ENCODE results near the gene S100A10. TPM values are rescaled to one million over a fixed set of nuclear protein-coding genes. Genes with fewer than 3 reads are reported as not detected.
A peak's percentile ranks its signal among the peaks of the same experiment; 100 is the strongest.

The S100A10 gene
- polyA plus RNA-seq, 3 donors, result 227 to 239 (median 228) TPM

DNA sequence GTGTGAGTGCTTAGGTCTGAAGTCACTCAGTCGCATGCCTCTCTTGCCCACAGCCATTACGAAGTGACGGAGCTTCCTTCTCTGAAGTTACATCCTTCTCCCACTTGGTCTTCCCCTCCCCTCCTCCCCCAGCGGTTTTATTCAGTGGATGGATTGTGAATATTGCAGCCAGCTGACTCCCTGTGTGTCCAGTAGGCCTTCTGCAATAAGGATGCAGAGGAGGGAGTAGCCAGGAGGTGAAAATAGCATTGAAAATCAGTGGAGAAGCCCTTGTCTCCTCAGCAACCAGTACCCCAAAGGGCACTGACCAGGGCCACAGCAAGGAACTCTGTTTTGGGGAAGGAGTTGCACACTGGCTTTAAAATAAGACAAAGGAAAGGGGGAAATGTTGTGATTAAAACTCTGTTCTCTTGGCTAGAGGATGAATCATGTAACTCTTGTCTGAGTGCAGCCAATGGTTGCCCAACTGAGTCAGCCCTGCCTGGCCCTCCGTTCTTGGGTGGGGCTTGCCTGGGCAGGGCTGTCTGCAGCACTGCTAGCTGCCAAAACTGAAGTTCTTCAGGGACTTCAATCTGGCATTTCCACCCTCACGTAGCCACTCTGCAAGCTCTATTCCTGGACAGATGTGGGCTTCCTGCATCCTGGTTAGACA lies 4.3 kb downstream of the S100A10 start:
- no peak for DNase-seq (ENCODE audit: low read depth in 3 of 3, low spot score in 2 of 3)

DNA sequence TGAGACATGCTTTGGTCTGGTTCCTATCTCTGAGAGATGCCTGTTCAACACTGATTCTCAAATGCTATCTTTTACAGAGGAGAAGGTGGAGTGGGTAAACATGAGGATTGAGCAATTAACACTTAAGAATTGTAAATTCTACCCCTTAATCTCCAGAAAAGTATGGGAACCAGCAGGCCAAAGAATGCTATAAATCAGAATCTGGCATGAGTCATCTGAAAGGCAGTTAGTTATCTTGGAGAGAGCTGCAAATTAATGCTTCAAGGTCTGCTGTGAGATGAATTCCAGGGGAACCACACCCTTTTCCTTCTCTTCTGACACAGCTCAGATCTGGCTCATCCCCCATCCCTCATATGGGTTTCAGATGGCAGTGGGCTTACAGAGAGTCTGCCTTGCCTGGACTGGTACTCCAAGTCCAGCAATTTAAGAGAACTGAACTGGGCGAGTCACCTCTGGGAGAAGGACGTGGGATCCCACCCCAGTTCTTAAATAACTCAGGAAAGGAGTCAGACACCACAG lies 5.2 kb downstream of the S100A10 start:
- no peak for DNase-seq (ENCODE audit: low read depth in 3 of 3, low spot score in 2 of 3)

DNA sequence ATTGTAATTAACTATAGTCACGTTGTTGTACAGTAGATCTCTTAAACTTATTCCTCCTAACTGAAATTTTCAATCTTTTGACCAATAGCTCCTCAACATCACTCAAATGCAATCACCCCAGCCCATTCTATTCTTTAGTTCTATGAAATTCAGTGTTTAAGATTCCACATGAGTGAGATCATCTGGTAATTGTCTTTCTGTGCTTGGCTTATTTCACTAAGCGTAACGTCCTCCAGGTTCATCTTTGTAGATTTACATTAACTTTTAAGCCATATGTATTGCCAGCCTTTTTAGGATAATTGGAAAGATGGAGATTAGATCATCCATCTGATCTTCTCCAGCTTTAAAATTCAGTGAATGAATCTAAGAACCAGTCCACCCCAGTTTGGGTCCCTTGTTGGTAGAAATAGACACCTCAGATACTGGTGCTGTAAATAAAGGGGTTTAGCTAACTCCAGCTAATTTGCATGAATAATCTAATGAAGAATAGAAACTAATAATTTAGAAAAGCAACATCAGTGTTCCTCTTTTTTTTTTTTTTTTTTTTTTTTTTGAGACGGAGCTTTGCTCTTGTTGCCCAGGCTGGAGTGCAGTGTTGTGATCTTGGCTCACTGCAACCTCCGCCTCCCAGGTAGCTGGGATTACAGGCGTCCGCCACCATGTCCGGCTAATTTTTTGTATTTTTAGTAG lies 7.0 kb downstream of the S100A10 start:
- DNase-seq (ENCODE audit: low read depth in 3 of 3, low spot score in 2 of 3), result no peak

GRCh38 chr1:151985768-151986167 lies 7.9 kb downstream of the S100A10 start:
- no peak for DNase-seq (ENCODE audit: low read depth in 3 of 3, low spot score in 2 of 3)

GRCh38 chr1:151985270-151985669 lies 8.4 kb downstream of the S100A10 start:
- no peak for DNase-seq (ENCODE audit: low read depth in 3 of 3, low spot score in 2 of 3)

DNA sequence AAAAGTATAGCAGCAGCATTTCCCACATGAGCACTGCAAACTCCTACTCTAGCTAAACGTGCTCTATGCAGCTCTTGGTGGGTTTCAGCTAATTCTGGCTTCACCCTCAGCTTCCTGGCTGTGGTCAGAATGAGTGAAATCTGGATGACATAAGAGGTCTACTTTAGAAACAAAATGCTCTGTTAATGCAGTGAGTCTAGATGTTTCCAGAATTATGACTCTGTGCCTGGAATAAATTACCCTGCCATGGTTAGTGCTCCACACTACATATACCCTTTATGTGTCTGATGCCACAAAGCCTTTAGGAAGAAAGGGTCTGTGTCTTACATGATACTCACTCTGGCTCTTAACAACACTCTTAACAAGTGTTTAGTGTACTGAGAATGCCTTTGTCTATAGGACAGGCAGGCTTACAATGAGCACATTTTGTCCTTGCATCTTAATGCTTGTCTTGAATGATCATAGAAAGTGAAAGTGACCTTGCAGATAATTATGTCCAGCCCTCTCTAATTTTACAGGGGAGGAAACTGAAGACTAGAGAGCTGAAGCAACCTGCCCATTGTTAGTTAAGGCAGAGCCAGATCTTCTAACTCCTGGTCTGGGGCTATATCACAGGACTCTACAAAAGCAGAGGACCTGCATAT lies 9.2 kb downstream of the S100A10 start:
- DNase-seq (ENCODE audit: low read depth in 3 of 3, low spot score in 2 of 3), result no peak

DNA sequence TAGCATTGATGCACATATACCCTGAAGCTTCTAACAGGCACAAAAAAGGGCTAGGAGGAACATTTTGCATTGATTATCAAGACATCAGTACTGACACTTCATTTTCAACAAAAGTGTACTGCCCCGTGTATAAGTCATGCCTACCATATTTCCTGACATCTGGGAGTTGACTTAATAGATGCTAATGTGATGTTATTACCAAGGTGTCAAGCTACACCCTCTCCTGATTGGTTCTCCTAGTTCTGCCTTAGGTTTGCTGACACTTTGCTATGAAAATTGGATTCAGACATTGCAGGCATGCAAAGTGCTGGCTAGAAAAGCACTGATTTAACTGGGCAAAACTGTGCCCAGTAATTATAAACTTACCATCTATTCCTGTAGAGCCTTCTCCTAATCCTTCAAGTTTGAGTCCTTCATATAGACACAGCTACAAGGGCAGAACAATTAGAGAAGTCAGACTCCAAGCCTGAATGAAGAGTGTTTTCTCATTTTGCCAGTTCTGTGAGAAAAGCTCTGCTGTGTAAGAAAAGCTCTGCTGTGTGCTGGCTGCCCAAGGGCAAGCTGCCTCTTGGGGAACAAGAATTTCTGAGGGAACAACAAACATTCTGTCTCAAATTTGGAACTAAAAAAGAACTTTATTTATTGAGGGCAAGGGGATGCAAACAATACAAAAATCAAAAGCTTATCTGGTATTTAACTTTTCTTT lies 11.2 kb downstream of the S100A10 start:
- DNase-seq (ENCODE audit: low read depth in 3 of 3, low spot score in 2 of 3), result no peak

- no peak for DNase-seq (ENCODE audit: low read depth in 3 of 3, low spot score in 2 of 3)
Observed at GRCh38 chr1:151981178-151981525, 12.5 kb downstream of the S100A10 start.

- no peak for DNase-seq (ENCODE audit: low read depth in 3 of 3, low spot score in 2 of 3)
Observed at GRCh38 chr1:151980287-151981177, 13.1 kb downstream of the S100A10 start.

- no peak for DNase-seq (ENCODE audit: low read depth in 3 of 3, low spot score in 2 of 3)
Observed at GRCh38 chr1:151978922-151979321, 14.7 kb downstream of the S100A10 start.

DNA sequence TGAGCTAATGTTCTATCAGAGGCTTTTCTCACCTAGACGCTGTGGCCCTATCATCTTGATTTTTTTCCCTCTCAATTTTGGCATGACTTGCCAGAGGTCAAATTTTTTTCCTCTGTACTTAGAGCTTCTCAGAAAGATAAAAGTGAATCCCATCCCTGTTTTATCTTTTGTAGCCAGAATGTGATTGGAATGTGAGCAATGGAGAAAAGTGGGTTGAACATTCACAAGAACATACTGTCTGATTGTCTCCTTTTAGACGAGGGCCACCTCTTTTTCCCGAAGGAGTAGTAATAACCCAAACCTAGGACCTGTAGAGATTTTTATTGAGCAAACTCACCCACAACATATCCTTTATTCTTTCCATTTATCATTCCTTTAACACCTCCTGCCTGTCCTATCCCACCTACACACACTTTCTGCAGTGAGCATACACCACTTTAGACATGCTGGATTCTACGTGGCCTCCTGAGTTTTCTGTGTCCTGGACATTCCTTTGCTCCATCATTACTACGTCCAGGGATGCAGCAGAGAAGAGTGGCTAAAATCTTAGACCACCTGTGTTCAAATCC lies 15.9 kb downstream of the S100A10 start:
- DNase-seq (ENCODE audit: low read depth in 3 of 3, low spot score in 2 of 3), result no peak

DNA sequence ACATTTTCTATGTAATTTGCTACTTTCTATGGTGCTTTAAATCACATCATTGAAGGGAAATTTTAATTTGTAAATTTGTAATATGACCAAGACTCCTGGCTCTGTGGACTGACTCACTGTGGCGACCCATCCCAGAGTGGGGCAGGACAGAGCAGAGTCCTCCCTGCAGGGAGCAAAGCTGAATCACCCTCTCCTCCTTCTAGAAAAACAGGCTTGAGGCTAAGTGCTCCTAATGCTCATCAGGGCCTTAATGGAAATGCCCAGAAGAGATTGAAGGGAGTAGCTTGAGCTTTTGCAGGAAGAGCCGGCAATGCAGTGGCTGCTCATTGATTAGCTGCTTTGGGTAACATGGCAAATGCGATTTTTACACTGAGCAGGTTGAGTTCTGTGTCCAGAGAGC lies 16.8 kb downstream of the S100A10 start:
- no peak for DNase-seq (ENCODE audit: low read depth in 3 of 3, low spot score in 2 of 3)

- DNase-seq (ENCODE audit: low read depth in 3 of 3, low spot score in 2 of 3), result no peak
Observed at GRCh38 chr1:151976015-151976343, 17.7 kb downstream of the S100A10 start.

DNA sequence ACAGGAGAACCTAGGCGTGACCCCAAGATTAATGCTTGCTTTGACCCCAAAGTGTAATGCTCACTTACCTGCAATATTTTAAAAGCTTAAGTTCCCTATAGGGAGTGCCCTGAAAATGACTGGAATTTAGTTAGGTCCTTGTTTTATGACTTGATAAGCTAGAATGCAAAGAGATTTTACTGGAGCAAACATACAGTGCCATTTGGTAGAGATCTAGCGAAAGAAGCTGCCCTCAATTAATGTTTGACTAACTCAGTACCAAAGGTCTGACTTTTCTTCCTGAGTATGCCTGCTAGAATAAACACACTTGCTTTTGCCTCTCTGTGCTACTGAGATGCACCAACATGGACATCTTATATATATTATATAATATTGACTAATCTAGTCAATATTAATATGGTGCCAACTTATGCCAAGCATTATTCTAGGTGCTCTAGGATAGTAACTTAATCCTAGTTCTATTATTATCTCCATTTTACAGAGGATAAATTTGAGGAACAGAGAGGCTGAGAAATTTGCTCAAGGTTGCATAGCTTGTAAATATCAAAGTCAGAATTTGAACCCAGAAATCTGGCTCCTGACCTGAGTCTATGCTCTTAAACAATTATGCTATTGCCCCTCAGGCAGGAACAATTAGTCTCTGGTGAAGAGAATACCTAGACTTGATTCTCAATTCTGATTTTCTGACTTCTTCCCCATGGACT lies 18.2 kb downstream of the S100A10 start:
- DNase-seq (ENCODE audit: low read depth in 3 of 3, low spot score in 2 of 3), result no peak

DNA sequence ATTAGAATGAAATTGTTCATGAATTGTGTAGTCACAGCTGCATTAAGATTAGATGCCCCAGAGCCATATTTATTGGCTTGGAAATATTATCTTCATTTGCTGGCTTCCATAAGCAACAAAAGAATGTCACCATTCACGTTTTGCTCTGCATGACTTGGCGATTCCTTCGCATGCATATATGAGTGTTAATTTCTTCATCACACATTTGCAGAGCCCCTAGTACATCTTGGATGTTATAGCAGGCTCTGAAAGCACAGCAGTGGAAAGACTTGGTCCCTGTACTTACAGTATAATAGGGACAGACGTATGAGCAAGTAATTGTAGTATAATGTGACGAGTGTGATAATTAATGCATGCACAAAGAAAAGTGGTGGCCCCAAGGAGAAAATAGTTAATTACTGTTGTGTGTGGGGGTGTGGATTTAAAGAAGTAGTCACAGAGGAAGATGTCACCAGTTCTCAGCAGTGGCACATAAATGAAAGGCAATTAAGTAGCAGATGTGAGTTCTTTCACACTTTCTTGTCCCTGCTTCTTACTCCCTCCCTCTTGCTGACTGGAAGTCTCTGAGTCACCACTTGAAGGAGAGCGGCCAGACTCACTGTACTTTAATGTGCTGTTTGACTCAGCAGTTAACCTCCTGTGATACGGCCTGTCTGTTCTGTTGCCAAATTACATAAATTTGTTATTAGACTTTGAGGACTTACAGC lies 21.0 kb downstream of the S100A10 start:
- DNase-seq (ENCODE audit: low read depth in 3 of 3, low spot score in 2 of 3), result peak; percentile 73 to 79 (median 73)

DNA sequence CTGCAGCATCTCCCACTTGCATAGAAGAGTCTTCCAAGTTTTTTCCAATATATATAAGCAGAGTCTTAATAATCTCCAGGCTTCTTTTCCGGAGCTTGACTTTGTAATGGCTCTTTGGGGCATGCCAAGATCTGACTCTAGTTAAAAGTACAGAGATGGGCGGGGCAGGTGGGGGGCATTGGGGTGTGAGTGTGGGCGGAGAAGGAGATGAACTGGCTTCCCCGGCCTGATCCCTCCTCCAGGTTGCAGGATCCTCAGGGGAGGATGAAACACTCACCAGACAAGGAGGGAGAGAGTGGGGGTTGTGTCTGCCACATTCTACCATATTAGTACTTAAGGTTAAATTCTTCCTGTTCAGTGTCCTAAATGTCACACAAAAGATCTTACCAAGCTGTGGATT lies 23.0 kb downstream of the S100A10 start:
- DNase-seq (ENCODE audit: low read depth in 3 of 3, low spot score in 2 of 3), result no peak

DNA sequence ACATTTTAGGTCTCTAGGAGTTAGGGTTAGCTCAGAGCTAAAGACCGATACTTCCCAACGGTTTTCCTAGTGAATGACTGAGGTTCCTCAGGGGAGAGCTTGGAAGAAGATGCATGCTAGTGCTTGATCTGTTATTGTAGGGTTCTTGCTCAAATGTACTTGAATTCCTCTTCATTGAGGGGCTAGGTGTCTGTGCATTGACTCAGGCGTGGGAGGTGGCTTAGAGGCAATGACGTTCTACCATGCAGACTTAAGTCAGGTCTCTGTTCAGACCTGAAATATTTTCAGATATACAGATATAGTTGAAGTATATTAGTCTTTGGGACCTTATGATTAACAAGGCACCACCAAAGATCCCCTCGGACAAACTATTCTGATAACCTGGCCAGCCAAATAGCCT lies 23.5 kb downstream of the S100A10 start:
- no peak for DNase-seq (ENCODE audit: low read depth in 3 of 3, low spot score in 2 of 3)

DNA sequence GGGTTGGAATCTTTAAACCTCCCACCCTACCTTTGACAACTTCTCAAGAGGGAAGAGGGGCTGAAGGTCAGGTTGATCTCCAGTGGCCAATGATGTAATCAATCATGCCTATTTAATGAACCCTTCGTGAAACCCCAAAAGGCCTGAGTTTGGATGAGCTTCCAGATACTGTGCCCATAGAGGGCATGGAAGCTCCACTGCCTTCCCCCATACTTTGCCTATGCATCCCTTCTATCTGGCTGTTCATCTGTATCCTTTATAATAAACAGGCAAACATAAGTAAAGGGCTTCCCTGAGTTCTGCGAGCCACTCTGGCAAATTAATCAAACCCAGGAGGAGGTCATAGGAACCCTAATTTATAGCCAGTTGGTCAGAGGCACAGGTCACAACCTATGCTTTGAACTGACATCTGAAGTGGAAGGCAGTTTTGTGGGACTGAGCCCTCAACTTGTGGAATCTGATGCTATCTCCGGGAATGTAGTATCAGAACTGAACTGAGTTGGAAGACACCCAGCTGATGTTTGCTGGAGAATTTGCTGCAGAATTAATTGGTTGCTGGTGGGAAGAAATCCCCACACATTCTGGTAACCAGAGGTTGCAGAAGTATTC lies 24.8 kb downstream of the S100A10 start:
- DNase-seq (ENCODE audit: low read depth in 3 of 3, low spot score in 2 of 3), result no peak
